Tibial nerve (tissue), 4 donors: ENCODE data around the gene AK2. TPM values are rescaled to one million over a fixed set of nuclear protein-coding genes. Genes with fewer than 3 reads are reported as not detected.

Source experiments
- DNase-seq, 2 donors: peaks; one replicate each; pipeline ENCODE4 v3.0.0-alpha.2; 2019; ENCODE audit warnings: low spot score in 2 of 2
- H3K27ac ChIP-seq, 4 donors: fragments of 200-600 bp; sonication (generic) in 3 of 4; one replicate each; pipeline ENCODE4 v1.5.1; 2017 to 2019; ENCODE audit warnings: mild to moderate bottlenecking in 1 of 4
- H3K27me3 ChIP-seq, 2 donors: fragments of 200-600 bp; sonication (generic) in 1 of 2; one replicate each; pipeline versions ENCODE4 v1.5.1 to v1.6.0; 2017 to 2019
- H3K36me3 ChIP-seq, 3 donors: fragments of 200-600 bp; sonication (generic); one replicate each; pipeline ENCODE4 v1.5.1; 2018 to 2019
- H3K4me1 ChIP-seq, 4 donors: fragments of 200-600 bp; sonication (generic) in 3 of 4; one replicate each; pipeline ENCODE4 v1.5.1; 2017 to 2019
- H3K4me3 ChIP-seq, 4 donors: fragments of 200-600 bp; sonication (generic) in 3 of 4; one replicate each; pipeline ENCODE4 v1.5.1; 2017 to 2019; ENCODE audit warnings: mild to moderate bottlenecking in 1 of 4, moderate library complexity in 1 of 4
- H3K9me3 ChIP-seq, 4 donors: fragments of 200-600 bp; sonication (generic) in 3 of 4; one replicate each; pipeline ENCODE4 v1.5.1; 2017 to 2019
- EP300 ChIP-seq, 2 donors: sonication (generic); formaldehyde crosslinking; IDR thresholded peaks; one replicate each; pipeline ENCODE4 v1.6.1; 2017; ENCODE audit warnings: antibody characterized with exemption in 2 of 2, mild to moderate bottlenecking in 1 of 2
- POLR2A ChIP-seq, 2 donors: fragments of 450-650 bp; IDR thresholded peaks; one replicate each; pipeline ENCODE4 v1.6.1; 2017; ENCODE audit warnings: antibody characterized with exemption in 2 of 2, mild to moderate bottlenecking in 2 of 2, moderate library complexity in 2 of 2
- WGBS, 2 donors: methylation state at CpG; one replicate each; pipeline ENCODE4 v1.1.5; 2018; 5-methylcytosine and 5-hydroxymethylcytosine counted together
- total RNA-seq, 4 donors: library from RNA; depleted of rRNA; stranded (reverse); fragments of >200 nt; gene quantifications; one replicate each; pipeline ENCODE4 v1.1.0, GENCODE V29; 2016
- TF ChIP-seq, protein P1 (sequence below), 5 experiments: fragments of 200-600 bp in 3 of 5; fragments of 450-650 bp in 2 of 5; sonication (generic) in 3 of 5; IDR thresholded peaks; one replicate each; pipeline ENCODE4 v1.5.1; 2016 to 2019; ENCODE audit warnings: antibody characterized with exemption in 5 of 5, mild to moderate bottlenecking in 3 of 5, moderate library complexity in 2 of 5

The AK2 gene
- total RNA-seq, 4 donors from 2014 or later = 127 to 559 (median 207) TPM

DNA sequence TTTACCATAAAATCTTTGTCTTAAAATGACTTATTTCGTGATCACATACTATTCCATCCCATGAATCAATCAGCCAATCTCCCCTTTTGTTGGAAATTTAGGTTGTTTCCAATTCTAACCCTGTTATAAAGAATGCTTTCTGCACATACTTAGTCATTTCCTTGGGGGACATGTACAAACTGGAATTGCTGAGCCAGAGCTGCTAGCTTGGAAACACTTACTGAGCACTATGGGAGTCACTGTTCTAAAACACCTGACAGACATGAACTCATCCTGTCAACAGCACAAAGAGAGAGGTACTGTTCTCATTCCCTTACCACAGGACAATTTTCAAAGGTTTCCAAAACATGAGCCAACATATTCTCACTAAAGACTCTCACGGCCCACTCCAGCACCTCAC, 32.1 kb downstream of the AK2 start:
- Histone ChIP-seq H3K4me1 (peaks cover 0 to 40% (median 11%) of the 10 kb centered on the region in 4 donors), H3K27ac (no peak overlapping the region), H3K4me3 (no peak overlapping the region), H3K27me3 (no peaks in the 10 kb centered on the region), H3K36me3 (peaks cover 0 to 27% (median 0%) of the 10 kb centered on the region in 3 donors), H3K9me3 (no peaks in the 10 kb centered on the region)
- TF ChIP-seq EP300 (IDR thresholded peaks at IDR 0.05) = no peak
- TF ChIP-seq, protein P1, sequence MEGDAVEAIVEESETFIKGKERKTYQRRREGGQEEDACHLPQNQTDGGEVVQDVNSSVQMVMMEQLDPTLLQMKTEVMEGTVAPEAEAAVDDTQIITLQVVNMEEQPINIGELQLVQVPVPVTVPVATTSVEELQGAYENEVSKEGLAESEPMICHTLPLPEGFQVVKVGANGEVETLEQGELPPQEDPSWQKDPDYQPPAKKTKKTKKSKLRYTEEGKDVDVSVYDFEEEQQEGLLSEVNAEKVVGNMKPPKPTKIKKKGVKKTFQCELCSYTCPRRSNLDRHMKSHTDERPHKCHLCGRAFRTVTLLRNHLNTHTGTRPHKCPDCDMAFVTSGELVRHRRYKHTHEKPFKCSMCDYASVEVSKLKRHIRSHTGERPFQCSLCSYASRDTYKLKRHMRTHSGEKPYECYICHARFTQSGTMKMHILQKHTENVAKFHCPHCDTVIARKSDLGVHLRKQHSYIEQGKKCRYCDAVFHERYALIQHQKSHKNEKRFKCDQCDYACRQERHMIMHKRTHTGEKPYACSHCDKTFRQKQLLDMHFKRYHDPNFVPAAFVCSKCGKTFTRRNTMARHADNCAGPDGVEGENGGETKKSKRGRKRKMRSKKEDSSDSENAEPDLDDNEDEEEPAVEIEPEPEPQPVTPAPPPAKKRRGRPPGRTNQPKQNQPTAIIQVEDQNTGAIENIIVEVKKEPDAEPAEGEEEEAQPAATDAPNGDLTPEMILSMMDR (IDR thresholded peaks at IDR 0.05) = no peak
- TF ChIP-seq POLR2A (IDR thresholded peaks at IDR 0.05) = no peak
- no peak for DNase-seq
- 88 to 92% methylated on average over 2 of the region's 2 CpGs for WGBS, 2 donors

DNA sequence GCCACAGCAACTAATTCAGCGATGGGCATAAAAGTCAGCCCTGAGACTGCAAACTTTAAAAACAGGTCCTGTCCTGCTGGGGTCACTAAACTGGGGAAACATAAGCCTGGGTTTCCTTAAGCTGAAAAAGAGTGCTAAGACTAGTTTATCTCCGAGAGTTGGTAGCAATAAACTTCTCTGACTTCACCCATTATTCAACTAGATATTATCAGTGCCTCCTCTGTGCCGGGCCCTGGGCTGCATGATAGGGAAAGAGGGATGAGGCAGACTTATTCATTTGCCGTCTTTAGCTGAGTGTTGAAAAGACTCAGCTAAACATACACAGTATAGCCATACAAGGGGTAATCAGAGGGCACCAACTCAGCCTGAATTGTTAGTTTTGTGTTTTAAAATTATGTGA, 33.0 kb downstream of the AK2 start:
- Histone ChIP-seq H3K4me3 (no peak overlapping the region), H3K27ac (no peak overlapping the region), H3K36me3 (peaks cover 0 to 17% (median 0%) of the 10 kb centered on the region in 3 donors), H3K27me3 (no peaks in the 10 kb centered on the region), H3K4me1 (peaks cover 0 to 39% (median 12%) of the 10 kb centered on the region in 4 donors), H3K9me3 (no peaks in the 10 kb centered on the region)
- WGBS, 2 donors = 78 to 82% methylated on average over 4 of the region's 4 CpGs
- TF ChIP-seq, protein P1 (IDR thresholded peaks at IDR 0.05) = no peak
- no peak for TF ChIP-seq EP300 (IDR thresholded peaks at IDR 0.05)
- no peak for TF ChIP-seq POLR2A (IDR thresholded peaks at IDR 0.05)
- no peak for DNase-seq

DNA sequence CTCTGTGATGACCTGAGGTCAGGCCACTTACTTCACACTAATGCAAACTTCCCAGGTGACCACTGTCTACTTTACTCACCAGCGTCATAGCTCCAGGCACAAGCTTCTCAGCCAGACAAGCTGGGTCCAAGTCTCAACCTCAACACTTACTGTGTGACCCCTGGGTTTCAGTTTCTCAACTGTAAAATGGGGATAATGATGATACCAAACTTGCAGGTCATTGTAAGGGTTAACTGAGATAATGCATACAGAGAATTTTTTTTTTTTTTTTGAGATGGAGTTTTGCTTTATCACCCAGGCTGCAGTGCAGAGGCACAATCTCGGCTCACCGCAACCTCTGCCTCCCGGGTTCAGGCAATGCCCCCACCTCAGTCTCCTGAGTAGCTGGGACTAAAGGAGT, 34.7 kb downstream of the AK2 start:
- Histone ChIP-seq H3K27ac (no peak overlapping the region), H3K9me3 (no peaks in the 10 kb centered on the region), H3K4me3 (no peak overlapping the region), H3K36me3 (peaks cover 0 to under 1% (median 0%) of the 10 kb centered on the region in 3 donors), H3K4me1 (peaks cover 0 to 51% (median 21%) of the 10 kb centered on the region in 4 donors), H3K27me3 (no peaks in the 10 kb centered on the region)
- no peak for TF ChIP-seq EP300 (IDR thresholded peaks at IDR 0.05)
- no peak for DNase-seq
- WGBS, 2 donors = 84 to 87% methylated on average over 4 of the region's 4 CpGs

DNA sequence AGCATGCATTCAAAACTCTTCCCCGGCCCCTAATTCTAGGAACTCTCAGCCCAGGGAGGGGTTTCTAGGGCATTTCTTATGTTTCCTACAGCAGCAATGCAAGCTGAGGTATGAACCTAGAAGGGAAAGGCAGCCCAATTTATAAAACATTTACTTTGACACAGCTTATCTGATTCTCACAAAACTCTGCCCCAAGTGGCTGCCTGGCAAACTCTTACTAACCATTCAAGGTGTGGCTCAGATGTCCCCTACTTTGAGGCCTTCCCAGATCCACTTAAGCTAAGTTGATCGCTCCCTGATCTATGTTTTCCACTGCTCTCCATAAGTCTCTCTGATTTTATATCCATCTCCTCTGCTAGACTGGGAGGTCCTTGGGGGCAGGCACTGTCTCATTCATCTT, 35.4 kb downstream of the AK2 start:
- Histone ChIP-seq H3K36me3 (no peaks in the 10 kb centered on the region), H3K4me3 (no peak overlapping the region), H3K9me3 (no peaks in the 10 kb centered on the region), H3K27ac (no peak overlapping the region), H3K4me1 (peaks cover 0 to 47% (median 20%) of the 10 kb centered on the region in 4 donors), H3K27me3 (no peaks in the 10 kb centered on the region)
- TF ChIP-seq POLR2A (IDR thresholded peaks at IDR 0.05) = no peak
- TF ChIP-seq EP300 (IDR thresholded peaks at IDR 0.05) = no peak
- TF ChIP-seq, protein P1 (IDR thresholded peaks at IDR 0.05) = no peak
- 95 to 96% methylated on average over 2 of the region's 2 CpGs for WGBS, 2 donors
- no peak for DNase-seq

DNA sequence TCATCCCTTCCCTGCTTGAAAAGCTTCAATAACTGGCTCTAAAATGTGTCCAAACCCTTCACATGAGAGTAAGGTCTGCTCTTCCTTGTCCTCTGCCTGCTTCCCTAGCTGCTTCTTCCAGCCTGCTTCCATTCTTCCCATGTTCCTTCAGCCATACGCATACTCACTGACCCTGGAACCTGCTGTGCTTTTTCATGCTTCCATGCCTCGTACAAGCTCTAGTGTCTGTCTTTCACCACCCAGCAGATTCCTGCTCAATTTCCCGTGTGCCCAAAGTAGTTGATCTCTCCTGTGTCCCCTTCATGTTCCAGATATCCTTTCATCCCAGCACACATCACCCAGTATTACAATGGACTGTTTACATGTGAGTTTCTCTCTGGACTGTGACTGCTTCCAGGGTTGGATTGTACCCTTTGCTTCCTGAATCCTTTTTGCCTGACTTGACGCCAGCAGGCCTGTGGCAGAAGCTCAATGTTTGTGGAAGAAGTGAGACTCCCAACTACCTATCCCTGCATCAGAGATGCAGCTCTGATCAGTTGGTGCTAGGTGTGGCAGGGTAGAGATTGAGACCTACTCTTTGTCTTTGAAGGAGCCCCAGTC, 36.2 kb downstream of the AK2 start:
- Histone ChIP-seq H3K27me3 (no peaks in the 10 kb centered on the region), H3K4me1 (peaks cover 0 to 39% (median 16%) of the 10 kb centered on the region in 4 donors), H3K9me3 (no peaks in the 10 kb centered on the region), H3K36me3 (no peaks in the 10 kb centered on the region), H3K4me3 (no peak overlapping the region), H3K27ac (no peak overlapping the region)
- TF ChIP-seq, protein P1 (IDR thresholded peaks at IDR 0.05) = no peak
- TF ChIP-seq POLR2A (IDR thresholded peaks at IDR 0.05) = no peak
- TF ChIP-seq EP300 (IDR thresholded peaks at IDR 0.05) = no peak
- WGBS, 2 donors = 57 to 67% methylated on average over 4 of the region's 4 CpGs
- DNase-seq = no peak
